ENCODE measurements around the gene THEM4.

- TF ChIP-seq CTCF (IDR thresholded peaks at IDR 0.05): no peak
- TF ChIP-seq EP300 (IDR thresholded peaks at IDR 0.05): no peak
Observed at GRCh38 chr1:151855933-151856332, 53.4 kb downstream of the THEM4 start.
